Kidney tubule cell (primary cell): ENCODE data around the gene ZNF276.
"Not testable (repeated sequence)": the region's sequence is repeated elsewhere in the genome, so short reads cannot be mapped to it uniquely, and the experiment has no call there.

Source experiments
- DNase-seq: peaks from one replicate; pipeline ENCODE4 v3.0.0-alpha.2; 2018; ENCODE audit warnings: low spot score

ZNF276 gene

DNA sequence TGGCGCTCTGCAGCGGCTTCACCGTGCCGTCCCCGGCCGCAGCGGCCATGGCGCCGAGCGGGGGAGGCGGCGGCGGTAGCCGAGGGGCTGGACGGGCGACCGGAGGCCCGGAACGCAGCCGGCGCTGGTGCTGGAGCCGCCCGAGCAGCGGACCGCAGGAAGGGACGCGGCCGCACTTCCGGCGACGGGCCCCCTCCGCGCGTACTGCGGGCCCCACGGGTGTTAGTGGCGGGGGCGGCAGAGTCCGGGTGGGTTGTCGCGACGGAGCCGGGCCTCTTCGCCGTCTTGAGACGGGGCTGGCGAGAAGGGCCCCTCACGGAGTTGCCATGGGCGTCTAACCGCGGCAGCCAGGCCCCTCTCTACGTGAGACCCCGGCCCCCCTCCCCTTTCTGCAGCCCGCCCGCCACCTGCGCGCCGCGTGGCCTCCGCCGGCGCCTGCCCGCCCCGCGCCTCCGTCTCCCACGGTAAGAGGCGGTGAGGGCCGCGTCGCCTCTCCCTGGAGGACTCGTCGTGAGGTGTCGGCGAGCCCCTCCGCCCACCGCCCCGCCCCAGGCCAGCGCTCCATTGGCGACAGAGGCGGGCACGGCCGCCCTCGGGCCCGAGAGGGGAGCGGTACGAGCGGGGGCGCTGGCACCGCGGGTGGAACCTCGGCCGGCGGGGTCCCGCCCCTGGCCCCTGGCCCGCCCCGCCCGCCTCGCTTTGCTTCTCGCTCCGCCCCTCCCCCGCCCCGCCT, at the start of gene ZNF276, which contains the start of gene VPS9D1:
Gene ZNF276, plus strand, starts transcription at position 725 of the 733 bp plus-strand sequence. CDS start 104 bp downstream, outside the sequence.
Gene VPS9D1, minus strand, starts transcription at position 86 of the 733 bp plus-strand sequence. Its CDS starts 37 bp downstream, at position 49.
- DNase-seq, result peak; percentile 82

- not testable (repeated sequence) for DNase-seq
Measured at GRCh38 chr16:89671565-89671964, 49.8 kb upstream of the ZNF276 start.

DNA sequence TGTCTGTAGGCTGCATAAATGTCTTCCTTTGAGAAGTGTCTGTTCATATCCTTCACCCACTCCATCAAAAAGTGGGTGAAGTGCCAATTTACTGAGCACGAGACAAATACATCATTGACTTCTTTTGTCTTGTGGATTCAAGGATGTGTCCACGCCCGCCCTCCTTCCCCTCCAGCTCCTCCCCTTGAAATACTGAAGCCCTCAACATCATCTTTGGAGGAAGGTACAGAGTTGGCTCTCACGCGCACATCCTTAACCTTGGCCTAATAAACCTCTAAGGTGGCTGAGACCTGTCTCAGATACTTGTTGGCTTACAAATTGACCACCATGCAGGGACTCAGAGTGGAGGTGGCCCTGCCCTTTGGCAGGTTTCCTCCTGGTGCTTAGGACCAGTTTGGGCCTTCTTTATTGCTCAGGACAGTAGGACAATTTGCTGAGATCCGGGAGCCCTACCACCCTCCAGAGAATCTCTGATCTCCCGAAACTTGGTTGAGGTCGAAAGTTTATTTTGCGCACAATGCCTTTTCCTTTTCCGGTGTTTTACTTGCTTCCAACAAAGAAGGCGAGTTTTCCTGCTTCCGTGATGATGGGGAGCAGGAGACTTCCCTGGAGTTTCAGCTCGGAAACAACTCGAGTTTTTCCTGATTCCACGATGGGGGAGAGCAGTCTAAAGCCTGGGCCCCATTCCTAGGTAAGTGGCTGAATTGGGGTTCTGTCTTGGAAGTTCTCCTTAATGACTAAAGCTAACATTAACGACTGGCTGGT, 49.0 kb upstream of the ZNF276 start:
- no peak for DNase-seq

- no peak for DNase-seq
Measured at GRCh38 chr16:89678258-89678657, 43.1 kb upstream of the ZNF276 start.

- no peak for DNase-seq
Measured at GRCh38 chr16:89685916-89686315, 35.4 kb upstream of the ZNF276 start.

GRCh38 chr16:89686520-89687091, 34.7 kb upstream of the ZNF276 start, which contains the start of gene CDK10:
CDK10 (plus strand) TSS chr16:89686689; CDS start chr16:89686711, 22 bp downstream.
- DNase-seq, result peak; percentile 91

DNA sequence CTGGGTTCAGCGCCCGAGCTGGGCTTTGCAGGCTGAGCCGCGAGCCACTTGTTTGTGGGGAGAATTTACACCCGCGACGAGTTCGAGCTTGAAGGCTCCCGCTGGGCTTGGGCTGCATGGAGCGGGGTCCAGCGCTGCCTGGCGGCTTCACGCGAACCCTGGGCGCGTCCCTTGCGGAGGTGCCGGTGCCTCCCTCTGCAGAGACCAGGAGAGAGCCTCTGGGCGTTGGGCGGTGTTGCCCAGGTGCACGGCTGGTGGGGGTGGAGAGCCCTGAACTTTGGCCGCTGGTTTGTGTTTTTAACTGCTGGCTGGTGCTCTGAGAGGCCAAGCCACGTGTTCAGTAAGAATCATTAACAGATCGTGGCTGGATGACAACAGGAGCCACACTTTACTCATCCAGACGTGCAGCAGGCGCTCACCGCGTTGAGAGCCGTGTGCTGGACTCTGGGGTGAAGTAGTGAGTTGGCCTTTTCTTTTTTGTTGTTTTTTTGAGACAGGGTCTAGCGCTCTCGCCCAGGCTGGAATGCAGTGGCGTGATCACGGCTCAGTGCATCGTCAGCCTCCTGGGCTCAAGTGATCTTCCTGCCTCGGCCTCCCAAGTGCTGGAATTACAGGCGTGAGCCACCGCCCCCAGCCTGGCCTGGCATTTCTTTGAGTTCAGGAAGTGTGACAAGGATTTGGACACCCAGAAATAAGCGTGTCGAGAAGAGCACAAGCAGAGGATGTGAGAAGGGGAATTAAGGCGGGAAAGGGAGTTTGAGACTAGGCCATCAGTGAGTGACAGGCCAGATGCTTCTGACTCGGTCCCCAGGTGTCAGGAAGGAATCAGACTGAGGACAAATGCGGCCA, 34.0 kb upstream of the ZNF276 start:
- DNase-seq, result peak; percentile 96

DNA sequence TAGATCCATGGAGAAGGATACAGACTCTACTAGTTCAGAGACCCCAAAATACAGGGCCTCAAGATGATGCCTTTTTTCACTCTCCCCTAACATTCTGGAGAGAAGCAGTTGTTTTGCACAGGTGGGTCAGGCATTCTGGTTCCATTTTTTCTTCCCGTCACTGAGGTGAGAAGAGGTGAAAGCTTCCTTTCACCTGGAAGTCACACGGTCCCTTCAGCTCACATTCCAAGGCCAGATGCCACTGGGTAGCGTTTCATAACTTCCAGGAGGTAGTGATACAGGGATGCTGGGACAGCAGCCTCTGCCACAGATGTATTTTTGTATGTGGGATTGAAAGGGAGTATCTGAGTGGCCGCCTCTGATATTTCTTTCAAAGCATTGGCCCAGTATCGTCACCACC, 32.9 kb upstream of the ZNF276 start:
- no peak for DNase-seq

DNA sequence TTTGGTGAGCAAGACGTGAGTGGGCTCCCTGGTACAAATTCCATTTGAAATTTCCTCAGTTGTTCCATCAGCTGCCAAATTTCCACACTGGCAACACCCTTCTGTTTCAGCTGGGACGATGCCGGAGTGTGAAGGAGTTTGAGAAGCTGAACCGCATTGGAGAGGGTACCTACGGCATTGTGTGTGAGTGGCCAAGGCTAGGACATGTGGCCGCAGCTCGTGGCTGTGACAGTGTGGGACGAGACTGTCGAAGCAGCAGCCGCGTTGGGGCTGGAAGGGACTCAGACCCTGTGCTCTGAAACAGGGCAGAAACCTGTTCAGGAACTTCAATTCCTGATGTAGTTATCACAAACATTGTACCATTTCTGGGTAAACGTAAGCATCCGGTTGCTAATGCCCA, 32.2 kb upstream of the ZNF276 start:
- DNase-seq, result no peak

GRCh38 chr16:89689621-89690020, 31.7 kb upstream of the ZNF276 start:
- DNase-seq, result not testable (repeated sequence)

GRCh38 chr16:89690392-89690901, 30.9 kb upstream of the ZNF276 start:
- no peak for DNase-seq

- DNase-seq, result no peak
Measured at GRCh38 chr16:89691231-89691985, 29.9 kb upstream of the ZNF276 start.

DNA sequence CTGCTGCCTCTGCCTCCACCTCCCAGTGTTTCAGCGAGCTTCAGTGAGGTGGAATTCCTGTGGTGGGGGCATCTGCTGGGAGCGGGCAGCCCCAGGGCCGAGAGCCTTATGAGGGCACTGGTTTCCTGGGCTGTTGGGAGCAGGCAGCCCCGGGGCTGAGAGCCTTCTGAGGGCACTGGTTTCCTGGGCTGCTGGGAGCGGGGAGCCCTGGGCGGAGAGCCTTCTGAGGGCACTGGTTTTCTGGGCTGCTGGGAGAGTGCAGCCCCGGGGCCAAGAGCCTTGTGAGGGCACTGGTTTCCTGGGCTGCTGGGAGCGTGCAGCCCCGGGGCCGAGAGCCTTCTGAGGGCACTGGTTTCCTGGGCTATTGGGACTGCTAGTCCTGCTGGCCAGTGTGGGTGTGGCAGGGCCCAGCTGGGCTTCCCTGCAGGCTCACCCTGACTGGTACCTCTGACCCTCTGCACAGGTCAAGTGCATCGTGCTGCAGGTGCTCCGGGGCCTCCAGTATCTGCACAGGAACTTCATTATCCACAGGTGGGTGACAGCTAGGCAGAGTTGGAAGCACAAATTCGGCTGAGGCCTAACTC, 29.3 kb upstream of the ZNF276 start:
- no peak for DNase-seq

- no peak for DNase-seq
Measured at GRCh38 chr16:89693289-89693731, 28.0 kb upstream of the ZNF276 start.

DNA sequence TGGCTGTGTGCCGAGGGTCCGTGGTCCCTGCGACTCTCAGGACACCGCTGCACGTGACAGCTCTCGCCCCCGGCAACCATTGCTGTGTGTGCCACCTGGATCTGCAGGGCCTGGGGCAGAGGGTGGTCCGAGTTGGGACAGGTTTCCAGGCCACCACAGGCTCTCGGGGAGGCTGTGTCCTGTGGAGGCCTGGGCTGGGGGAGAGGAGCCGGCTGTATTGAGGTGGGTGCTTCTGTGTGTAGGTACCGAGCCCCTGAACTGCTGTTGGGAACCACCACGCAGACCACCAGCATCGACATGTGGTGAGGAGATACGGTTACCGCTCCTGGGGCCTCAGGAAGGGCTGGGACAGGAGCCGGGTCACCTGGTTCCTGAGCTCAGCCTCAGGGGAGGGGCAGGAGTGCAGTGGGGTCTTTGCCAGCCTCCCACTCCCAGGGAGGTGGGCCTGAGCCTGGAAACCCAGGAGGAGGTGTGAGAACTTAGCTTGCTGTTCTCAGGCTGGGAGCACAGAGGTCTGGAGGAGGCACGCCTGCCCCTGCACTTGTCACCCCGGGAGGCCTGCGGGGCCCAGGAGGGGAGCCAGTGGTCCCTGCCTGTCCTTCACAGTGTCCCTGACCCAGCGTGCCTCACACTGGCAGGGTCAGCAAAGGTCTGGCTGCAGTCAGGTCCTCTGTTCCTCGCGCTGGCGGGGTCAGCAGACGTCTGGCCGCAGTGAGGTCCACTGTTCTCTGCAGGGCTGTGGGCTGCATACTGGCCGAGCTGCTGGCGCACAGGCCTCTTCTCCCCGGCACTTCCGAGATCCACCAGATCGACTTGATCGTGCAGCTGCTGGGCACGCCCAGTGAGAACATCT, 27.2 kb upstream of the ZNF276 start:
- no peak for DNase-seq

DNA sequence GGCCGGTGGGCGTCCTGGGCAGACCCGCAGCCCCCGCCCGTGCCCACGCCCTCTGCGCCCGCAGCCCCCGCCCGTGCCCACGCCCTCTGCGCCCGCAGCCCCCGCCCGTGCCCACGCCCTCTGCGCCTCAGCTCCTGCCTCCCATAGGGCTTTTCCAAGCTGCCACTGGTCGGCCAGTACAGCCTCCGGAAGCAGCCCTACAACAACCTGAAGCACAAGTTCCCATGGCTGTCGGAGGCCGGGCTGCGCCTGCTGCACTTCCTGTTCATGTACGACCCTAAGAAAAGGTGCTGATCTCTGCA, 26.6 kb upstream of the ZNF276 start:
- not testable (repeated sequence) for DNase-seq

GRCh38 chr16:89695086-89695874, 26.1 kb upstream of the ZNF276 start:
- DNase-seq, result no peak

GRCh38 chr16:89695875-89696669, 25.3 kb upstream of the ZNF276 start:
- DNase-seq, result no peak
